ENCODE measurements around the gene OSBP.

GRCh38 chr11:59558270-59558643 lies 57.3 kb downstream of the OSBP start:
- TF ChIP-seq CTCF (IDR thresholded peaks at IDR 0.05; ENCODE audit: poor library complexity, severe bottlenecking) (no peak), SMC3 (conservative IDR thresholded peaks at IDR 0.05; ENCODE audit: poor library complexity) (no peak)
